ENCODE data around the gene PPP4R4. TPM values are rescaled to one million over a fixed set of nuclear protein-coding genes. Genes with fewer than 3 reads are reported as not detected.

The PPP4R4 gene
- total RNA-seq, 1 experiment from 2014 or later = 3.9 TPM

GRCh38 chr14:94193776-94194175 is 19.7 kb downstream of the PPP4R4 start:
- Histone ChIP-seq H3K56ac (ENCODE audit: insufficient read length, low read depth, low read length) (no peak overlapping the region), H2BK12ac (ENCODE audit: insufficient read length, low read depth, low read length) (no peak overlapping the region), H2BK20ac (ENCODE audit: low read depth, low read length, poor library complexity, severe bottlenecking) (no peak overlapping the region), H4K20me1 (ENCODE audit: control insufficient read depth, insufficient read depth, insufficient read length) (no peaks in the 10 kb centered on the region), H3K4me2 (ENCODE audit: insufficient read depth, insufficient read length, low read length) (no peak overlapping the region), H3K79me2 (ENCODE audit: insufficient read depth, low read length) (no peaks in the 10 kb centered on the region), H3K23me2 (ENCODE audit: insufficient read length, low read depth, low read length, poor library complexity, severe bottlenecking) (no peaks in the 10 kb centered on the region), H3K23ac (ENCODE audit: insufficient read length, low read depth, low read length) (no peak overlapping the region), H2BK15ac (ENCODE audit: low read depth, low read length) (no peak overlapping the region), H3K79me1 (ENCODE audit: insufficient read depth, low read depth, low read length, poor library complexity, severe bottlenecking) (peaks cover 3% of the 10 kb centered on the region), H3K27me3 (ENCODE audit: insufficient read depth, low read length) (no peaks in the 10 kb centered on the region), H2BK5ac (ENCODE audit: insufficient read length, low read length) (no peak overlapping the region), H3K4me1 (ENCODE audit: insufficient read depth, low read length) (0 out of 2 replicates have a peak, but pooled peaks cover 3% of the 10 kb centered on the region), H2AK5ac (ENCODE audit: insufficient read length, low read length) (no peak overlapping the region), H4K8ac (replicated peaks; ENCODE audit: insufficient read length, low read depth, low read length) (no peak overlapping the region), H4K5ac (ENCODE audit: insufficient read length, low read depth, low read length) (no peak overlapping the region), H3T11ph (ENCODE audit: low read length) (no peak overlapping the region), H3K27ac (ENCODE audit: insufficient read length, low read depth, low read length) (no peak overlapping the region), H3K18ac (ENCODE audit: insufficient read length, low read depth, low read length) (no peak overlapping the region), H4K91ac (ENCODE audit: insufficient read length, low read depth, low read length) (no peak overlapping the region), H3K14ac (ENCODE audit: insufficient read depth, low read length) (no peak overlapping the region), H2BK120ac (ENCODE audit: low read depth, low read length, poor library complexity, severe bottlenecking) (no peak overlapping the region), H3K9me3 (ENCODE audit: control insufficient read depth, low read depth, low read length) (no peaks in the 10 kb centered on the region), H3K9ac (ENCODE audit: extremely low read depth, insufficient read length, low read length) (no peak overlapping the region), H3K4ac (ENCODE audit: low read depth, low read length) (no peak overlapping the region), H2AFZ (ENCODE audit: low read length) (no peak overlapping the region)
- Mint-ChIP-seq H3K27ac (peak overlapping the region in 2 of 3 experiments; percentile 42 to 95; a peak in 5 of 7 replicates), H3K36me3 (ENCODE audit: insufficient read depth in 1 of 3, low read depth in 3 of 3) (peaks cover 6 to 26% (median 18%) of the 10 kb centered on the region in 3 experiments; a peak in 6 of 7 replicates), H3K9me3 (peaks cover 15 to 19% of the 10 kb centered on the region in 2 experiments), H3K27me3 (ENCODE audit: low read depth) (no peaks in the 10 kb centered on the region), H3K4me3 (peak overlapping the region in 1 of 2 experiments; percentile 6; a peak in 1 of 5 replicates), H3K4me1 (peaks cover 25 to 27% of the 10 kb centered on the region in 2 experiments)
- no CpG with 5 or more reads among the region's 1 CpG for WGBS (ENCODE audit: extremely low coverage, insufficient read length, low lambda C conversion rate)
- TF ChIP-seq CTCF (conservative IDR thresholded peaks at IDR 0.05) = no peak
- DNase-seq = no peak
